Measurements from ENCODE around the gene MT1M. TPM values are rescaled to one million over a fixed set of nuclear protein-coding genes. Genes with fewer than 3 reads are reported as not detected.

Gene MT1M
- total and polyA plus RNA-seq, 8 donors, result 8.3 to 34.6 (median 14.6) TPM

DNA sequence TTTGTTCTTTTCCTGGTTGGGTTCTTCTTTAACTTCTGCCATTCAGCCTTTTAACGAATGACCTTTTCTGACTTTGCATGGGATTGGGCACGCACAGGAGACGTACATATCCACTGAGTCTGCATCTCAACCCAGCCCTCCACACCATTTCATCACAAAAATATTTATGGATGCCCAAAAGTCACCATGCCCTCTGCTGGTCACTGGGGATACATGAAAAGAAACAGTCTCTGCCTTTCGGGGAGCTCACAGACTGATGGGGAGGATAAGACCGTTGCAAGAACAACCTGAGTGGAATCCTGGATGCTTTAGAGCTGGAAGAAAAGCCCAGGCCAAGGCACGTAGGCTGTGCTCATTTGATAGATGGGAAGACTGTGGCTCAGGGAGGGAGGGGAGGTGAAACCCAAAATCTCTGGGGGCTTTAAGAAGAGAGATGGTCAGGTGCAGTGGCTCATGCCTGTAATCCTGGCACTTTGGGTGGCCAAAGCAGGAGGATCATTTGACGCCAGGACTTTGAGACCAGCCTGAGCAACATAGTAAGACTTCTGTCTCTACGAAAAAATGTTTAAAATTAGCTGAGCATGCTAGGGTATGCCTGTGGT lies 32.0 kb upstream of the MT1M start:
- no peak for FAIRE-seq

DNA sequence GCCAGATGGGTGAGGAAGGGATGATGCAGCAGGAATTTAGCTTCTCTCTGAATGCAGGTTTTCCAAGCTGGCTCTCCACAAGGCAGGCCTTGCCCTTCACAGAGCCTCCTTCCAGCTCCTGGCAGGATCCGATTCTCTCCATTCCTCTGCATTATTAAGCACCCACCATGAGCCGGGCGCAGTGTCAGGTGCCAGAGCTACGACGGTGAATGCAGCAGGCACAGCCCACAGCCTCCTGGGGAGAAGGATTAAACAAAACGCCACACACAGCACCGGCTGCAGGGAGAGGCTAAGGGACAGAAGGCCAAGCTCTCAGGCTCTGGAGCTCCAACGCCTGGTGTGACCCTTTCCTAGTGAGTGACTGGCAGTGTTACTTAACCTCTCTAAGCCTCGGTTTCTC lies 31.1 kb upstream of the MT1M start:
- H3K4me3 ChIP-seq, result no peak overlapping the region
- TF ChIP-seq, protein P1, sequence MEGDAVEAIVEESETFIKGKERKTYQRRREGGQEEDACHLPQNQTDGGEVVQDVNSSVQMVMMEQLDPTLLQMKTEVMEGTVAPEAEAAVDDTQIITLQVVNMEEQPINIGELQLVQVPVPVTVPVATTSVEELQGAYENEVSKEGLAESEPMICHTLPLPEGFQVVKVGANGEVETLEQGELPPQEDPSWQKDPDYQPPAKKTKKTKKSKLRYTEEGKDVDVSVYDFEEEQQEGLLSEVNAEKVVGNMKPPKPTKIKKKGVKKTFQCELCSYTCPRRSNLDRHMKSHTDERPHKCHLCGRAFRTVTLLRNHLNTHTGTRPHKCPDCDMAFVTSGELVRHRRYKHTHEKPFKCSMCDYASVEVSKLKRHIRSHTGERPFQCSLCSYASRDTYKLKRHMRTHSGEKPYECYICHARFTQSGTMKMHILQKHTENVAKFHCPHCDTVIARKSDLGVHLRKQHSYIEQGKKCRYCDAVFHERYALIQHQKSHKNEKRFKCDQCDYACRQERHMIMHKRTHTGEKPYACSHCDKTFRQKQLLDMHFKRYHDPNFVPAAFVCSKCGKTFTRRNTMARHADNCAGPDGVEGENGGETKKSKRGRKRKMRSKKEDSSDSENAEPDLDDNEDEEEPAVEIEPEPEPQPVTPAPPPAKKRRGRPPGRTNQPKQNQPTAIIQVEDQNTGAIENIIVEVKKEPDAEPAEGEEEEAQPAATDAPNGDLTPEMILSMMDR (IDR thresholded peaks at IDR 0.05), result no peak
- no peaks in the 10 kb centered on the region for H3K27me3 ChIP-seq
- WGBS, 2 donors, result 58 to 65% methylated on average over 9 of the region's 9 CpGs
- DNase-seq (no peak), ATAC-seq (no peak), FAIRE-seq (no peak)
- no peaks in the 10 kb centered on the region for H3K4me1 ChIP-seq
- H3K27ac ChIP-seq, result no peak overlapping the region
- H3K9me3 ChIP-seq, result no peaks in the 10 kb centered on the region
- no peaks in the 10 kb centered on the region for H3K36me3 ChIP-seq
- intact Hi-C loops (cut with DNase I), result no loop called here

More for the DNA sequence above, 32.0 kb upstream of the MT1M start:
- no peaks in the 10 kb centered on the region for H3K27me3 ChIP-seq
- no peaks in the 10 kb centered on the region for H3K36me3 ChIP-seq
- no peaks in the 10 kb centered on the region for H3K4me1 ChIP-seq
- DNase-seq (peak in 1 of 6 donors; percentile 49), ATAC-seq (peak in 3 of 4 donors; percentile 61 to 76 (median 71))
- H3K9me3 ChIP-seq, result no peaks in the 10 kb centered on the region
- H3K27ac ChIP-seq, result no peak overlapping the region
- H3K4me3 ChIP-seq, result no peak overlapping the region
- intact Hi-C loops (cut with DNase I), result no loop called here
- WGBS, 2 donors, result 19 to 20% methylated on average over 8 of the region's 8 CpGs
- TF ChIP-seq, protein P1 (IDR thresholded peaks at IDR 0.05), result peak; percentile 20 to 50 (median 34)

DNA sequence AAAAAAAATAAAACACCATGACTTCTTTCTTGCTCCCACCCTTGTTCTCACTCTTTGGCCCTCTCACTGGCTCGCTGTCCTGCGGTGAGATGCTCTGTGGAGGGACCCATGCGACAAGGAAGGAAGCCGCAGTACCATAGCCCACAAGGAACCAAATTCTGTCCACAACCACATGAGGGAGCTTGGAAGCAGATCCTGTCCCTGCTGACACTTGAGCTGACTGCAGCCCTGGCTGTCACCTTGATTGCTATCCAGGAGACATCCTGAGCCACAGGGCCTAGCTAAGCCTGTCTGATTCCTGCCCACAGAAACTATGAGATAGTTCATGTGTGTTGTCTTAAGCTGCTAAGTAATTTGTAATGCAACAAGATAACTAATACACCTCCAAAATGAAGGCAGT lies 28.9 kb upstream of the MT1M start:
- Histone ChIP-seq H3K27ac (no peak overlapping the region), H3K4me3 (no peak overlapping the region), H3K27me3 (no peaks in the 10 kb centered on the region), H3K4me1 (peaks cover 0 to 11% (median 0%) of the 10 kb centered on the region in 3 donors), H3K36me3 (no peaks in the 10 kb centered on the region), H3K9me3 (no peaks in the 10 kb centered on the region)
- intact Hi-C loops (cut with DNase I), result no loop called here
- WGBS, 2 donors, result 47 to 55% methylated on average over 4 of the region's 4 CpGs
- ATAC-seq, result peak in 2 of 4 donors; percentile 13 to 23
- DNase-seq, result peak in 5 of 6 donors; percentile 25 to 59 (median 44)
- FAIRE-seq, result no peak
- TF ChIP-seq, protein P1 (IDR thresholded peaks at IDR 0.05), result peak in 1 of 4 donors; percentile 19

DNA sequence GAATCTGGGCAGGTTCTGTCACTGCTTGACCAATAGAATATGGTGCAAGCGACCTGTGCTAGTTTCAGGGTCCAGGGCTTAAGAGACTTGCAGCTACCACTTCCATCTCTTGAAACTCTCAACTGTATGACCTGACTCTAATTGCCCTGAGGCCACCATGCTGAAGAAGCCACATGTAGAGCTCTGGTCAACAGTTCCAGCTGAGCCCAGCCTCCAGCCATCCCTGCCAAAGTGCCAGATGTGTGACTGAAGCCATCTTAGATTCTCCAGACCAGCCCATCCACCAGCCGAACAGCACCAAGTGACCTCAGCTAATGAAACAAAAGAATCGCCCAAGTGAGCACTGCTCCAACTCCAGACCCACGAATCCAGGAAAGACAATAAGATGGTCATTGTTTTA lies 27.5 kb upstream of the MT1M start:
- Histone ChIP-seq H3K4me1 (peaks cover 0 to 13% (median 0%) of the 10 kb centered on the region in 3 donors), H3K4me3 (no peak overlapping the region), H3K27me3 (no peaks in the 10 kb centered on the region), H3K9me3 (no peaks in the 10 kb centered on the region), H3K36me3 (no peaks in the 10 kb centered on the region), H3K27ac (no peak overlapping the region)
- DNase-seq (no peak), ATAC-seq (no peak), FAIRE-seq (no peak)
- intact Hi-C loops (cut with DNase I), result no loop called here
- 81 to 87% methylated on average over 4 of the region's 4 CpGs for WGBS, 2 donors
- TF ChIP-seq, protein P1 (IDR thresholded peaks at IDR 0.05), result no peak

DNA sequence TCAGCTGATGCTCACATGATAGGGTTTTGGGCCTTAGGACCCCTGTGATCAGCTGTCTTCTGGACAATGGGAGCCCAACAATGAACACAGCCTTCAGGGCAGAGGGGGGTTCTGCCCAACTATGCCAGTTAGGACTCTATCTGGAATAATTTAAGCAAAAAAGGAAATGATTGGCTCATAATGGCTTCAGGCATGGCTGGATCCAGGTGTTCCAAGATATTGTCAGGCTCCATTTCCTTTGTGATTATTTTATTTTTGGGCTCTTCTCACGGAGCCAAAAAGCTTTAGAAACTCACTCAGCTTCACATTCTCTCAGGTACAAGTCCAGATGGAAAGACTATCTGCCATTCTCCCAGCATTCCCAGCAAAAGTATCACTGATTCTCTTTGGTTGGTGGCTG lies 27.0 kb upstream of the MT1M start:
- no peaks in the 10 kb centered on the region for H3K9me3 ChIP-seq

More for the DNA sequence above, 27.0 kb upstream of the MT1M start:
- Histone ChIP-seq H3K4me3 (no peak overlapping the region), H3K27me3 (no peaks in the 10 kb centered on the region), H3K4me1 (peaks cover 0 to 18% (median 0%) of the 10 kb centered on the region in 3 donors), H3K36me3 (no peaks in the 10 kb centered on the region), H3K27ac (no peak overlapping the region)
- DNase-seq, result no peak
- intact Hi-C loops (cut with DNase I), result no loop called here
- WGBS, 2 donors, result 81 to 88% methylated on average over 1 of the region's 1 CpG
- no peak for ATAC-seq
- FAIRE-seq, result no peak
- TF ChIP-seq, protein P1 (IDR thresholded peaks at IDR 0.05), result no peak
